HepG2 (cell line): ENCODE data around the gene ATP8A2. TPM values are rescaled to one million over a fixed set of nuclear protein-coding genes. Genes with fewer than 3 reads are reported as not detected.

Experiments used
- ATAC-seq: fragments of 200-7000 bp; cut with Tn5 transposase; 3 replicates; pipeline ENCODE4 v1.9.1; 2020; ENCODE audit warnings: mild to moderate bottlenecking, moderate library complexity
- BruUV-seq: library from RNA; stranded (reverse); fragments of 400-500 nt; replicated peaks from 2 replicates; lab custom pipeline; 2021; lab: Mats Ljungman, UMichigan
- CTCF ChIA-PET: fragments of 300-600 bp; formaldehyde crosslinking; extraction: SDS; loops from one replicate; lab custom pipeline; 2021; ENCODE audit warnings: low total read pairs, inconsistent platforms, low intra/inter-chr PET ratio; lab: Yijun Ruan, JAX
- POLR2A ChIA-PET: fragments of 350-600 bp; sonication (Branson Sonifier 250); formaldehyde crosslinking; loops from one replicate; lab custom pipeline; 2020; ENCODE audit warnings: antibody characterized with exemption, inconsistent platforms; lab: Yijun Ruan, JAX
- DNase-seq: peaks from one replicate; pipeline ENCODE4 v3.0.0-alpha.2; 2015; ENCODE audit warnings: low spot score
- FAIRE-seq: peaks from 3 replicates; lab custom pipeline; 2011; peaks lifted over from hg19 to GRCh38; lab: Jason Lieb, UNC
- H2AFZ ChIP-seq: one replicate; pipeline ENCODE4 v1.6.1; 2011; ENCODE audit warnings: low read length, inconsistent platforms
- H3K27ac ChIP-seq: fragments of 300-600 bp; 3 replicates; pipeline ENCODE4 v1.8.0; 2011; ENCODE audit warnings: mixed run types, mild to moderate bottlenecking, mixed read lengths, low read length, inconsistent platforms; ENCODE audit not compliant: insufficient read depth; ENCODE audit errors: extremely low read length
- H3K27me3 ChIP-seq, 2 experiments: fragments of 200-600 bp in 1 of 2; 2 replicates in 1 of 2; 3 replicates in 1 of 2; pipeline versions ENCODE4 v1.6.0 to v1.8.0; 2011; ENCODE audit warnings: low read length in 2 of 2, mild to moderate bottlenecking in 2 of 2, moderate library complexity in 2 of 2, inconsistent platforms in 1 of 2; ENCODE audit not compliant: insufficient read depth in 2 of 2, control insufficient read depth in 1 of 2
- H3K36me3 ChIP-seq, 2 experiments: fragments of 200-600 bp in 1 of 2; replicated peaks in 1 of 2; 2 replicates in 1 of 2; 3 replicates in 1 of 2; pipeline versions ENCODE4 v1.5.1 to v1.8.0; 2011; ENCODE audit warnings: low read length in 2 of 2, inconsistent platforms in 1 of 2; ENCODE audit not compliant: insufficient read depth in 2 of 2, control insufficient read depth in 1 of 2
- H3K4me1 ChIP-seq: 2 replicates; pipeline ENCODE4 v1.5.1; 2012; ENCODE audit warnings: low read length, inconsistent platforms; ENCODE audit not compliant: insufficient read depth
- H3K4me2 ChIP-seq: 2 replicates; pipeline ENCODE4 v1.6.0; 2011; ENCODE audit warnings: low read depth, low read length, inconsistent platforms
- H3K4me3 ChIP-seq, 3 experiments: fragments of 200-600 bp in 1 of 3; sonication (generic), shearing (Covaris generic) in 1 of 3; replicated peaks in 1 of 3; 2 replicates each; pipeline ENCODE4 v1.5.1; 2011 to 2016; ENCODE audit warnings: low read length in 3 of 3, inconsistent platforms in 2 of 3, low read depth in 2 of 3, mild to moderate bottlenecking in 2 of 3, control low read depth in 1 of 3, mixed read lengths in 1 of 3; ENCODE audit not compliant: insufficient read depth in 1 of 3
- H3K79me2 ChIP-seq: one replicate; pipeline ENCODE4 v1.6.1; 2011; ENCODE audit warnings: low read length, inconsistent platforms; ENCODE audit not compliant: insufficient read depth
- H3K9ac ChIP-seq: 2 replicates; pipeline ENCODE4 v1.6.0; 2011; ENCODE audit warnings: mild to moderate bottlenecking, low read depth, low read length, inconsistent platforms; ENCODE audit not compliant: insufficient read depth
- H3K9me3 ChIP-seq: 2 replicates; pipeline ENCODE4 v1.5.1; 2012; ENCODE audit warnings: mild to moderate bottlenecking, low read length
- H4K20me1 ChIP-seq: 2 replicates; pipeline ENCODE4 v1.6.0; 2011; ENCODE audit warnings: inconsistent platforms, mild to moderate bottlenecking, low read length, moderate library complexity; ENCODE audit not compliant: insufficient read depth
- BRCA1 ChIP-seq: sonication (generic); formaldehyde crosslinking; IDR thresholded peaks from 2 replicates; pipeline ENCODE4 v1.4.0; 2020; ENCODE audit warnings: missing genetic modification reagents
- CERS6 ChIP-seq: sonication (generic); formaldehyde crosslinking; IDR thresholded peaks from 2 replicates; pipeline ENCODE4 v1.5.0; 2020; ENCODE audit warnings: missing genetic modification reagents
- DNMT1 ChIP-seq: sonication (generic); formaldehyde crosslinking; IDR thresholded peaks from 2 replicates; pipeline ENCODE4 v1.5.1; 2020; ENCODE audit warnings: mild to moderate bottlenecking, missing genetic modification reagents
- DRAP1 ChIP-seq: IDR thresholded peaks from 2 replicates; pipeline ENCODE4 v1.6.1; 2016; ENCODE audit warnings: missing genetic modification reagents, missing compliant biosample characterization
- FOXO4 ChIP-seq: sonication (generic); formaldehyde crosslinking; conservative IDR thresholded peaks from 2 replicates; pipeline ENCODE4 v1.8.1; 2023; ENCODE audit warnings: missing genetic modification reagents
- GATAD1 ChIP-seq: IDR thresholded peaks from 2 replicates; pipeline ENCODE4 v1.6.1; 2016; ENCODE audit warnings: missing genetic modification reagents, missing compliant biosample characterization
- HNRNPUL1 ChIP-seq: fragments of 200-400 bp; formaldehyde crosslinking; IDR thresholded peaks from 2 replicates; pipeline ENCODE4 v1.6.1; 2017; ENCODE audit warnings: low read depth, mild to moderate bottlenecking, low read length, moderate library complexity
- JUNB ChIP-seq: sonication (generic); formaldehyde crosslinking; IDR thresholded peaks from 2 replicates; pipeline ENCODE4 v1.8.0; 2022; ENCODE audit warnings: missing genetic modification reagents, mild to moderate bottlenecking, borderline replicate concordance
- KLF16 ChIP-seq, 2 experiments: sonication (generic) in 1 of 2; formaldehyde crosslinking in 1 of 2; IDR thresholded peaks; 2 replicates each; pipeline versions ENCODE4 v1.6.1 to v1.8.0; 2016 to 2023; ENCODE audit warnings: missing genetic modification reagents in 2 of 2, missing compliant biosample characterization in 1 of 2
- MTA1 ChIP-seq: sonication (generic); formaldehyde crosslinking; IDR thresholded peaks from 2 replicates; pipeline ENCODE4 v1.4.0; 2020; ENCODE audit warnings: missing genetic modification reagents, mild to moderate bottlenecking, borderline replicate concordance
- PHF8 ChIP-seq: sonication (generic); formaldehyde crosslinking; IDR thresholded peaks from 2 replicates; pipeline ENCODE4 v1.5.0; 2020; ENCODE audit warnings: missing genetic modification reagents
- PRMT3 ChIP-seq: sonication (generic); formaldehyde crosslinking; IDR thresholded peaks from 2 replicates; pipeline ENCODE4 v1.8.1; 2022; ENCODE audit warnings: low read depth, mild to moderate bottlenecking, moderate library complexity, missing genetic modification reagents, borderline replicate concordance
- SRSF4 ChIP-seq: fragments of 200-400 bp; formaldehyde crosslinking; IDR thresholded peaks from one replicate; pipeline ENCODE4 v1.6.1; 2018; ENCODE audit warnings: mild to moderate bottlenecking, low read depth, low read length, moderate library complexity; ENCODE audit not compliant: poor library complexity, severe bottlenecking
- ZBTB37 ChIP-seq: sonication (generic); formaldehyde crosslinking; IDR thresholded peaks from 2 replicates; pipeline ENCODE4 v1.4.0; 2020; ENCODE audit warnings: mild to moderate bottlenecking, missing genetic modification reagents
- ZEB1 ChIP-seq: IDR thresholded peaks from 2 replicates; pipeline ENCODE4 v1.6.1; 2012; ENCODE audit warnings: mild to moderate bottlenecking, low read depth, inconsistent platforms; ENCODE audit not compliant: insufficient replicate concordance
- ZNF326 ChIP-seq: sonication (generic); formaldehyde crosslinking; IDR thresholded peaks from 2 replicates; pipeline ENCODE4 v1.4.0; 2020; ENCODE audit warnings: missing genetic modification reagents, borderline replicate concordance
- ZNF776 ChIP-seq: sonication (generic); formaldehyde crosslinking; IDR thresholded peaks from 2 replicates; pipeline ENCODE4 v1.4.0; 2020; ENCODE audit warnings: mild to moderate bottlenecking, missing genetic modification reagents
- WGBS: methylation state at CpG from one replicate; pipeline ENCODE4 v1.1.6; 2017; ENCODE audit warnings: low lambda C conversion rate; 5-methylcytosine and 5-hydroxymethylcytosine counted together
- in situ Hi-C: cut with HindIII; loops from 2 replicates; pipeline ENCODE4 v1.10.0; 2017; ENCODE audit warnings: low pct_unique_long_range_greater_than_20kb; ENCODE audit not compliant: extremely low pct_ligation_motif_present
- intact Hi-C: fragments of 100-400 bp; cut with micrococcal nuclease; formaldehyde crosslinking; loops from one replicate; pipeline ENCODE4 v1.10.0; 2022; ENCODE audit not compliant: unreplicated experiment
- polyA plus RNA-seq, 8 experiments: library from polyadenylated mRNA; depleted of rRNA in 3 of 8; stranded (reverse) in 7 of 8; unstranded in 1 of 8; fragments of >200 nt; fragmentation: Illumina TruSeq in 4 of 8; extraction: Trizol in 4 of 8; gene quantifications; 2 replicates each; pipeline versions ENCODE4 v1.2.1 to v1.2.3, GENCODE V29; 2011 to 2016; ENCODE audit warnings: low read depth in 4 of 8, missing spikeins in 1 of 8, mixed read lengths in 1 of 8; ENCODE audit not compliant: insufficient read depth in 1 of 8
- total RNA-seq, 5 experiments: library from RNA; depleted of rRNA; stranded (reverse); fragments of >200 nt; fragmentation: Illumina TruSeq; extraction: Trizol; gene quantifications; 2 replicates each; pipeline ENCODE4 v1.2.3, GENCODE V29; 2016; ENCODE audit warnings: low read depth in 1 of 5

The ATP8A2 gene
- total and polyA plus RNA-seq, 2 of the 13 experiments (the other 11 are each of a cell fraction or from before 2014, with no cell fraction given): 0.09 TPM; not detected in 1

- Histone ChIP-seq H3K27me3 (no peaks in the 10 kb centered on the region; a peak in 1 of 5 replicates), H3K4me3 (no peak overlapping the region), H4K20me1 (no peaks in the 10 kb centered on the region), H3K79me2 (no peaks in the 10 kb centered on the region), H3K36me3 (no peaks in the 10 kb centered on the region), H3K9ac (no peak overlapping the region), H3K4me1 (no peaks in the 10 kb centered on the region), H3K9me3 (no peaks in the 10 kb centered on the region), H3K27ac (no peak overlapping the region), H3K4me2 (no peak overlapping the region), H2AFZ (no peak overlapping the region)
- CTCF ChIA-PET: no interaction called here
- FAIRE-seq: no peak
- WGBS: 79% methylated on average over 37 of the region's 75 CpGs
- DNase-seq: no peak
- intact Hi-C loops: no loop called here
- TF ChIP-seq ZEB1: no peak
- no peak for TF ChIP-seq DRAP1 (CRISPR knock-in tag)
- TF ChIP-seq ZNF776 (CRISPR knock-in tag): no peak
- TF ChIP-seq MTA1 (CRISPR knock-in tag): no peak
- TF ChIP-seq CERS6 (CRISPR knock-in tag): no peak
- TF ChIP-seq BRCA1 (CRISPR knock-in tag): no peak
- TF ChIP-seq DNMT1: no peak
- TF ChIP-seq SRSF4: no peak
- no peak for TF ChIP-seq PRMT3 (CRISPR knock-in tag)
- no peak for TF ChIP-seq ZBTB37
- TF ChIP-seq FOXO4 (CRISPR knock-in tag): no peak
- TF ChIP-seq ZNF326 (CRISPR knock-in tag): no peak
- TF ChIP-seq JUNB (CRISPR knock-in tag): no peak
- no peak for TF ChIP-seq KLF16 (CRISPR knock-in tag; IDR thresholded peaks at IDR 0.05)
- TF ChIP-seq PHF8 (CRISPR knock-in tag): no peak
- TF ChIP-seq GATAD1 (CRISPR knock-in tag): no peak
- TF ChIP-seq HNRNPUL1: no peak
- in situ Hi-C loops: no loop called here
- no TSS peak for BruUV-seq
- no peak for ATAC-seq
- POLR2A ChIA-PET: no interaction called here
These were observed 96.8 kb downstream of the ATP8A2 start for GRCh38 chr13:25468325-25469168.
